HepG2 (cell line): ENCODE results near the gene TRABD. TPM values are rescaled to one million over a fixed set of nuclear protein-coding genes. Genes with fewer than 3 reads are reported as not detected.

Source experiments
- GMEB1 ChIP-seq: sonication (generic); formaldehyde crosslinking; IDR thresholded peaks from 2 replicates; pipeline ENCODE4 v1.5.1; 2020; ENCODE audit warnings: missing genetic modification reagents, mild to moderate bottlenecking, borderline replicate concordance
- HNF4A ChIP-seq: sonication (generic); formaldehyde crosslinking; IDR thresholded peaks from 2 replicates; pipeline ENCODE4 v1.4.0; 2020; ENCODE audit warnings: missing genetic modification reagents
- IRF9 ChIP-seq: sonication (generic); formaldehyde crosslinking; IDR thresholded peaks from 2 replicates; pipeline ENCODE4 v1.8.0; 2022; ENCODE audit warnings: missing genetic modification reagents, mild to moderate bottlenecking, borderline replicate concordance
- RCOR2 ChIP-seq: IDR thresholded peaks from 2 replicates; pipeline ENCODE4 v1.6.1; 2016; ENCODE audit warnings: missing biosample characterization, missing genetic modification reagents
- STAG1 ChIP-seq: sonication (generic); formaldehyde crosslinking; IDR thresholded peaks from 2 replicates; pipeline ENCODE4 v1.4.0; 2020; ENCODE audit warnings: missing genetic modification reagents
- TIGD3 ChIP-seq: sonication (generic); formaldehyde crosslinking; IDR thresholded peaks from 2 replicates; pipeline ENCODE4 v1.5.1; 2020; ENCODE audit warnings: mild to moderate bottlenecking, missing genetic modification reagents, borderline replicate concordance
- TOPORS ChIP-seq: sonication (generic); formaldehyde crosslinking; IDR thresholded peaks from 2 replicates; pipeline ENCODE4 v1.8.0; 2023; ENCODE audit warnings: mild to moderate bottlenecking, missing genetic modification reagents
- ZHX2 ChIP-seq, 2 experiments: sonication (generic) in 1 of 2; formaldehyde crosslinking in 1 of 2; IDR thresholded peaks; 2 replicates each; pipeline versions ENCODE4 v1.6.1 to v1.9.0; 2014 to 2022; ENCODE audit warnings: antibody characterized with exemption in 1 of 2, borderline replicate concordance in 1 of 2, inconsistent platforms in 1 of 2, low read depth in 1 of 2, missing genetic modification reagents in 1 of 2
- ZKSCAN5 ChIP-seq: sonication (generic); formaldehyde crosslinking; IDR thresholded peaks from 2 replicates; pipeline ENCODE4 v1.5.1; 2020; ENCODE audit warnings: mild to moderate bottlenecking, missing genetic modification reagents
- ZNF160 ChIP-seq: sonication (generic); formaldehyde crosslinking; IDR thresholded peaks from 2 replicates; pipeline ENCODE4 v1.8.0; 2022; ENCODE audit warnings: mild to moderate bottlenecking, inconsistent platforms, missing genetic modification reagents
- ZNF557 ChIP-seq: sonication (generic); formaldehyde crosslinking; IDR thresholded peaks from 2 replicates; pipeline ENCODE4 v1.4.0; 2020; ENCODE audit warnings: missing genetic modification reagents
- ZNF761 ChIP-seq: sonication (generic); formaldehyde crosslinking; conservative IDR thresholded peaks from 2 replicates; pipeline ENCODE4 v1.4.0; 2020; ENCODE audit warnings: mild to moderate bottlenecking, missing genetic modification reagents
- polyA plus RNA-seq, 8 experiments: library from polyadenylated mRNA; depleted of rRNA in 3 of 8; stranded (reverse) in 7 of 8; unstranded in 1 of 8; fragments of >200 nt; fragmentation: Illumina TruSeq in 4 of 8; extraction: Trizol in 4 of 8; gene quantifications; 2 replicates each; pipeline versions ENCODE4 v1.2.1 to v1.2.3, GENCODE V29; 2011 to 2016; ENCODE audit warnings: low read depth in 4 of 8, missing spikeins in 1 of 8, mixed read lengths in 1 of 8; ENCODE audit not compliant: insufficient read depth in 1 of 8
- total RNA-seq, 5 experiments: library from RNA; depleted of rRNA; stranded (reverse); fragments of >200 nt; fragmentation: Illumina TruSeq; extraction: Trizol; gene quantifications; 2 replicates each; pipeline ENCODE4 v1.2.3, GENCODE V29; 2016; ENCODE audit warnings: low read depth in 1 of 5
- TF ChIP-seq, protein P1 (sequence below): IDR thresholded peaks from 2 replicates; pipeline ENCODE4 v1.6.1; 2016; ENCODE audit warnings: low read depth, borderline replicate concordance
- TF ChIP-seq, protein P2 (sequence below): sonication (generic); formaldehyde crosslinking; conservative IDR thresholded peaks from 2 replicates; pipeline ENCODE4 v1.8.0; 2022; ENCODE audit warnings: missing genetic modification reagents
- TF ChIP-seq, protein P3 (sequence below): IDR thresholded peaks from 2 replicates; pipeline ENCODE4 v1.6.1; 2012; ENCODE audit warnings: inconsistent platforms

TRABD gene
- total and polyA plus RNA-seq, 2 of the 13 experiments (the other 11 are each of a cell fraction or from before 2014, with no cell fraction given) = 21.5 to 28.9 TPM

- TF ChIP-seq ZHX2 (IDR thresholded peaks at IDR 0.05; ENCODE audit: low read depth) (0 out of 2 replicates have a peak, but pooled peaks have one; percentile 44), ZHX2 (CRISPR knock-in tag; IDR thresholded peaks at IDR 0.05; ENCODE audit: borderline replicate concordance) (no peak), IRF9 (CRISPR knock-in tag) (no peak), TIGD3 (CRISPR knock-in tag) (no peak), STAG1 (CRISPR knock-in tag) (peak; percentile 85), GMEB1 (CRISPR knock-in tag) (no peak), ZKSCAN5 (CRISPR knock-in tag) (no peak), TOPORS (CRISPR knock-in tag) (0 out of 2 replicates have a peak, but pooled peaks have one; percentile 22), RCOR2 (peak; percentile 17; the same call in 1 of the 2 replicates), ZNF557 (CRISPR knock-in tag) (no peak), HNF4A (peak; percentile 98), ZNF160 (CRISPR knock-in tag) (no peak), ZNF761 (peak; percentile 46; the same call in 1 of the 2 replicates)
- TF ChIP-seq, protein P1, sequence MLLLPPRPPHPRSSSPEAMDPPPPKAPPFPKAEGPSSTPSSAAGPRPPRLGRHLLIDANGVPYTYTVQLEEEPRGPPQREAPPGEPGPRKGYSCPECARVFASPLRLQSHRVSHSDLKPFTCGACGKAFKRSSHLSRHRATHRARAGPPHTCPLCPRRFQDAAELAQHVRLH = no peak
- TF ChIP-seq, protein P2, sequence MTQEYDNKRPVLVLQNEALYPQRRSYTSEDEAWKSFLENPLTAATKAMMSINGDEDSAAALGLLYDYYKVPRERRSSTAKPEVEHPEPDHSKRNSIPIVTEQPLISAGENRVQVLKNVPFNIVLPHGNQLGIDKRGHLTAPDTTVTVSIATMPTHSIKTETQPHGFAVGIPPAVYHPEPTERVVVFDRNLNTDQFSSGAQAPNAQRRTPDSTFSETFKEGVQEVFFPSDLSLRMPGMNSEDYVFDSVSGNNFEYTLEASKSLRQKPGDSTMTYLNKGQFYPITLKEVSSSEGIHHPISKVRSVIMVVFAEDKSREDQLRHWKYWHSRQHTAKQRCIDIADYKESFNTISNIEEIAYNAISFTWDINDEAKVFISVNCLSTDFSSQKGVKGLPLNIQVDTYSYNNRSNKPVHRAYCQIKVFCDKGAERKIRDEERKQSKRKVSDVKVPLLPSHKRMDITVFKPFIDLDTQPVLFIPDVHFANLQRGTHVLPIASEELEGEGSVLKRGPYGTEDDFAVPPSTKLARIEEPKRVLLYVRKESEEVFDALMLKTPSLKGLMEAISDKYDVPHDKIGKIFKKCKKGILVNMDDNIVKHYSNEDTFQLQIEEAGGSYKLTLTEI (CRISPR knock-in tag) = no peak
- TF ChIP-seq, protein P3, sequence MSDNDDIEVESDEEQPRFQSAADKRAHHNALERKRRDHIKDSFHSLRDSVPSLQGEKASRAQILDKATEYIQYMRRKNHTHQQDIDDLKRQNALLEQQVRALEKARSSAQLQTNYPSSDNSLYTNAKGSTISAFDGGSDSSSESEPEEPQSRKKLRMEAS = peak; percentile 46; the same call in 1 of the 2 replicates
Observed at GRCh38 chr22:50146439-50147238, 39.1 kb upstream of the TRABD start (continued).
